ENCODE measurements around the gene CFAP20DC.
"Not testable (repeated sequence)": the region's sequence is repeated elsewhere in the genome, so short reads cannot be mapped to it uniquely, and the experiment has no call there.

CFAP20DC gene

DNA sequence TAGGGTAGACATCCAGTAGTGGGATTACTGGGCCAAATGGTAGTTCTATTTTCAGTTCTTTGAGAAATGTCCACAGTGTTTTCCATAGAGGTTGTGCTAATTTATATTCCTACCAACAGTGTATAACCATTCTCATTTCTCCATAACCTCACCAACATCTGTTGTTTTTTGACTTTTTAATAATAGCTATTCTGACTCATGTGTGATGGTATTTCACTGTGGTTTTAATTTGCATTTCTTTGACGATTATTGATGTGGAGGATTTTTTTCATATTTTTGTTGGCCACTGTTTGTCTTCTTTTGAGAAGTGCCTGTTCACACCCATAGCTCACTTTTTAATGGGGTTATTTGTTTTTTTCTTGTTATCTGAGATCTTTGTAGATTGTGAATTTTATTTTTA, 125.2 kb downstream of the CFAP20DC start:
- TF ChIP-seq, protein P1, sequence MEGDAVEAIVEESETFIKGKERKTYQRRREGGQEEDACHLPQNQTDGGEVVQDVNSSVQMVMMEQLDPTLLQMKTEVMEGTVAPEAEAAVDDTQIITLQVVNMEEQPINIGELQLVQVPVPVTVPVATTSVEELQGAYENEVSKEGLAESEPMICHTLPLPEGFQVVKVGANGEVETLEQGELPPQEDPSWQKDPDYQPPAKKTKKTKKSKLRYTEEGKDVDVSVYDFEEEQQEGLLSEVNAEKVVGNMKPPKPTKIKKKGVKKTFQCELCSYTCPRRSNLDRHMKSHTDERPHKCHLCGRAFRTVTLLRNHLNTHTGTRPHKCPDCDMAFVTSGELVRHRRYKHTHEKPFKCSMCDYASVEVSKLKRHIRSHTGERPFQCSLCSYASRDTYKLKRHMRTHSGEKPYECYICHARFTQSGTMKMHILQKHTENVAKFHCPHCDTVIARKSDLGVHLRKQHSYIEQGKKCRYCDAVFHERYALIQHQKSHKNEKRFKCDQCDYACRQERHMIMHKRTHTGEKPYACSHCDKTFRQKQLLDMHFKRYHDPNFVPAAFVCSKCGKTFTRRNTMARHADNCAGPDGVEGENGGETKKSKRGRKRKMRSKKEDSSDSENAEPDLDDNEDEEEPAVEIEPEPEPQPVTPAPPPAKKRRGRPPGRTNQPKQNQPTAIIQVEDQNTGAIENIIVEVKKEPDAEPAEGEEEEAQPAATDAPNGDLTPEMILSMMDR (IDR thresholded peaks at IDR 0.05; ENCODE audit: borderline replicate concordance, insufficient read depth, low read depth, low read length), result no peak
- H3K4me3 ChIP-seq (ENCODE audit: low read depth, low read length), result no peak overlapping the region

DNA sequence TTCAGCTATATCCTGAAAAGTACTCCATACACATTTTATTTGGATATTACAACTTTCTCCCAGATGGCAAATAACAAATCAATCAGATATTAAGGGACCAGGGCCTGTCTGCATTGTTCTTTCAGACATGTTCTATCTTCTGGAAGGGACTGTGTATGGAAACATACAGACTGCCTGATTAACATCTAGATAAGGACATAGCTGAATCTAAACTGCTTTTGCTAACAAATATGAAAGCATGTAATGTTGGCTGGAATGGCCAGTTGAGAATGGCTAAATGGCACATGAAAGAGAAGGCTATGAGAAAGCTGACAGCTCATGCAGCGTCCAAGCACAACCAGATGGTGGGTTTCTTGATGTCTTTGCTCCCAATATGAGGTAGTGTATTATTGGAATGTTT, 149.4 kb downstream of the CFAP20DC start:
- TF ChIP-seq, protein P1 (IDR thresholded peaks at IDR 0.05; ENCODE audit: borderline replicate concordance, insufficient read depth, low read depth, low read length), result no peak
- no peak overlapping the region for H3K4me3 ChIP-seq (ENCODE audit: low read depth, low read length)

DNA sequence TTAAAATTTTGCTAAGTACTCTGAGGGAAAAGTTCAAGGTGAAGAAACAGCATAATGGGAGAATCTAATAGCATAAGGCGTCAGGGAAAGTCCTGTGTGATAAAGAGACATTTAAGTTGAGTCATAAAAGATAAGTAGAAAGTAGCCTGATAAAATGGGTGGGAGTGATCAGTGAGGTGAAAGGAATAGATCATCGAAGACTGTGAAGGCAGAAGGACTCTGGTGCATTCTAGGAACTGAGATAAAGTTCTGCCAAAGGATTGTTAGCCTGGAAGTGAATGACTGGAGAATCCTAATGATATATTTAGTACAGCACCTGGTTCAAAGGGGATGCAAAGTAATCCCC, 149.9 kb downstream of the CFAP20DC start:
- H3K4me3 ChIP-seq (ENCODE audit: low read depth, low read length), result no peak overlapping the region
- TF ChIP-seq, protein P1 (IDR thresholded peaks at IDR 0.05; ENCODE audit: borderline replicate concordance, insufficient read depth, low read depth, low read length), result no peak

DNA sequence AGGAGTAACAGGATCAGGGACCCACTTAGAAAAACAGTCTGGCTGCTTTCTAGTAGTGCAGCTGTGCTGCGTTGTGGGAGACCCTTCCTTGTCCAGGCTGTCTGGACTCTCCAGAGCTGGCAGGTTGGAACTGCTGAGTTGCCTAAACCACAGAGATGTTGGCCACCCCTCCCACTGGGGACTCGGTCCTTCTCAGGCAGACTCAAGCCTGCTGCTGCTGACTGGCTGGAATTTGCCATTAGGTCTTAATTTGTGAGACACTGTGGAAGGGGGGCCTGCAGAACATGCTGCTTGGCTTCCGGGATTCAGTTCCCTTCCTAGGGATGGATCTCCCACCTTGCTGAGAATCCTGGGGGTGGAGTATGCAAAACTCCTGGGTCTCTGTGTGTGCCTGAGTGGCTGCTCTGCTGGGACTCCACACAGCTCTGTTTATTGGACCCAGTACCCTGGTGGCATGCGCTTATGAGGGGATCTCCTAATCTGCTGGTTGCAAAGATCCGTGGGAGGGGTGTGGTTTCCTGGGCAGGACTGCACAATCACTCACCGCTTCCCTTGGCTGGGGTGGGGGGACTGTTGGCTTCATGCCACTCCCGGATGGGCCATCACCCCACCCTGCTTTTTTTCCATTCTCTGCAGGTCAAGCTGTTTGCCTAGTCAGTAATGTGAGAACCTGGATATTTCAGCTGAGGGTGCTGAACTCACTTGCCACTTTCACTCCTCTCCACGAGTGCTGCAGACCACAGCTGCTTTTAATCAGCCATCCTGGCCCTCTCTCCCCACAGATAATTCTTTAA, 150.5 kb downstream of the CFAP20DC start:
- TF ChIP-seq, protein P1 (IDR thresholded peaks at IDR 0.05; ENCODE audit: borderline replicate concordance, insufficient read depth, low read depth, low read length), result no peak
- H3K4me3 ChIP-seq (ENCODE audit: low read depth, low read length), result no peak overlapping the region

DNA sequence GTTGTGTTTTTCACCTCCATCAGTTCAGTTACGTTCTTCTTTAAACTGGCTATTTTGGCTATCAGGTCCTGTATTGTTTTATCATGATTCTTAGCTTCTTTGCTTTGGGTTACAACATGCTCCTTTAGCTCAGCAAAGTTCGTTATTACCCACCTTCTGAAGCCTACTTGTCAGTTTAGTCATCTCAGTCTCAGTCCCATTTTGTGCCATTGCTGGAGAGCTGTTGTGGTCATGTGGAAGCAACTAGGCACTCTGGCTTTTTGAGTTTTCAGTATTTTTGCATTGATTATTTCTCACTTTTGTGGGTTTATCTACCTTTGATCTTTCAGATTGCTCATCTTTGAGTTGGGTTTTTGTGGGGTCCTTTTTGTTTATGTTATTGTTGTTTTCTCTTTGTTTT, 151.3 kb downstream of the CFAP20DC start:
- no peak overlapping the region for H3K4me3 ChIP-seq (ENCODE audit: low read depth, low read length)

DNA sequence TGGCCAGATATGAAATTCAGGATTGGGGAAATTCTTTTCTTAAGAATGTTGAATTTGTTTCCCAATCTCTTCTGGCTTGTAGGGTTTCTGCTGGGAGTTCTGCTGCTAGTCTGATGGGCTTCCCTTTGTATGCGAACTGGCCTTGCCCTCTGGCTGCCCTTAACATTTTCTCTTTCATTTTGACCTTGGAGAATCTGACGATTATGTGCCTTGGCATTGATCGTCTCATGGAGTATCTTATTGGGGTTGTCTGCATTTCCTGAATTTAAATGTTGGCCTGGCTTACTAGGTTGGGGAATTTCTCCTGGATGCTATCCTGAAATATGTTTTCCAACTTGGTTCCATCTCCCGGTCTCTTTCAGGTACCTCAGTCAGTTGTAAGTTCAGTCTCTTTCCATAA, 152.2 kb downstream of the CFAP20DC start:
- no peak overlapping the region for H3K4me3 ChIP-seq (ENCODE audit: low read depth, low read length)
- TF ChIP-seq, protein P1 (IDR thresholded peaks at IDR 0.05; ENCODE audit: borderline replicate concordance, insufficient read depth, low read depth, low read length), result no peak

More for the DNA sequence above, 151.3 kb downstream of the CFAP20DC start:
- TF ChIP-seq, protein P1 (IDR thresholded peaks at IDR 0.05; ENCODE audit: borderline replicate concordance, insufficient read depth, low read depth, low read length), result no peak

DNA sequence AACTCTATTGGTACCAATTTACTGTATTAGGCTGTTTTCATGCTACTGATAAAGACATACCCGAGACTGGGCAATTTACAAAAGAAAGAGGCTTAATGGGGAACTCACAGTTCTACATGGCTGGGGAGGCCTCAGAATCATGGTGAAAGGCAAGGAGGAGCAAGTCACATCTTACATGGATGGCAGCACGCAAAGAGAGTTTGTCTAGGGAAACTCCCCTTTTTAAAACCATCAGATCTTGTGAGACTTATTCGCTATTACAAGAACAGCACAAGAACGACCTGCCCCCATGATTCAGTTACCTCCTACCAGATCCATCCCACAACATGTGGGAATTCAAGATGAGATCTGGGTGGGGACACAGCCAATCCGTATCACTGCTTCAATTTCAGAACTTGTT, 154.1 kb downstream of the CFAP20DC start:
- not testable (repeated sequence) for H3K4me3 ChIP-seq (ENCODE audit: low read depth, low read length)

DNA sequence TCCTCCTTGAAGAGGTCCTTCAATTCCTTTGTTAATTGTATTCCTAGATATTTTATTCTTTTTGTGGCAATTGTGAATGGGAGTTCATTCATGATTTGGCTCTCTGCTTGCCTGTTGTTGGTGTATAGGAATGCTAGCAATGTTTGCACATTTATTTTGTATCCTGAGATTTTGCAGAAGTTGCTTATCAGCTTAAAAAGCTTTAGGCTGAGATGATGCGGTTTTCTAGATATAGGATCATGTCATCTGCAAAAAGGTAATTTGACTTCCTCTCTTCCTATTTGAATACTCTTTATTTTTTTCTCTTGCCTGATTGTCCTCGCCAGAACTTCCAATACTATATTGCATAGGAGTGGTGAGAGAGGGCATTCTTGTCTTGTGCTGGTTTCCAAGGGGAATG, 157.3 kb downstream of the CFAP20DC start:
- H3K4me3 ChIP-seq (ENCODE audit: low read depth, low read length), result not testable (repeated sequence)
